NCI-H2196 (cell line): ENCODE data around the gene CYB561D1.
"Not testable (repeated sequence)": the region's sequence is repeated elsewhere in the genome, so short reads cannot be mapped to it uniquely, and the experiment has no call there.

ENCODE experiments used
- DNase-seq: peaks from one replicate; lab custom pipeline; 2025; ENCODE audit not compliant: unreplicated experiment; lab: John Stamatoyannopoulos, UW

CYB561D1 gene

GRCh38 chr1:109493805-109494539 lies at the start of gene CYB561D1:
TSS of gene CYB561D1 (plus strand) at chr1:109494094. CDS start at chr1:109494140, 46 bp downstream.
- DNase-seq: peak; percentile 92

GRCh38 chr1:109444346-109444745 lies 49.5 kb upstream of the CYB561D1 start:
- no peak for DNase-seq

- not testable (repeated sequence) for DNase-seq
Measured at GRCh38 chr1:109445949-109446695, 47.8 kb upstream of the CYB561D1 start.

GRCh38 chr1:109447524-109447923 lies 46.4 kb upstream of the CYB561D1 start:
- DNase-seq: no peak

- no peak for DNase-seq
Measured at GRCh38 chr1:109454497-109455133, 39.3 kb upstream of the CYB561D1 start.

- no peak for DNase-seq
Measured at GRCh38 chr1:109457819-109458218, 36.1 kb upstream of the CYB561D1 start.

GRCh38 chr1:109466125-109466451 lies 27.8 kb upstream of the CYB561D1 start:
- no peak for DNase-seq

- DNase-seq: no peak
Measured at GRCh38 chr1:109466452-109467300, 27.2 kb upstream of the CYB561D1 start, which contains the start of gene SYPL2. TSS of gene SYPL2 (plus strand) at chr1:109466546. CDS start at chr1:109466844, 298 bp downstream.

- no peak for DNase-seq
Measured at GRCh38 chr1:109467301-109467777, 26.6 kb upstream of the CYB561D1 start.

GRCh38 chr1:109468061-109468460 lies 25.8 kb upstream of the CYB561D1 start:
- DNase-seq: no peak

GRCh38 chr1:109468903-109469302 lies 25.0 kb upstream of the CYB561D1 start:
- no peak for DNase-seq

GRCh38 chr1:109470245-109470644 lies 23.6 kb upstream of the CYB561D1 start:
- DNase-seq: no peak

- no peak for DNase-seq
Measured at GRCh38 chr1:109472779-109473178, 21.1 kb upstream of the CYB561D1 start.

- DNase-seq: not testable (repeated sequence)
Measured at GRCh38 chr1:109473284-109474057, 20.4 kb upstream of the CYB561D1 start.

- no peak for DNase-seq
Measured at GRCh38 chr1:109474697-109475096, 19.2 kb upstream of the CYB561D1 start.

- DNase-seq: no peak
Measured at GRCh38 chr1:109475261-109475660, 18.6 kb upstream of the CYB561D1 start.

GRCh38 chr1:109476825-109477224 lies 17.1 kb upstream of the CYB561D1 start:
- DNase-seq: no peak

- DNase-seq: no peak
Measured at GRCh38 chr1:109477821-109478220, 16.1 kb upstream of the CYB561D1 start.

GRCh38 chr1:109478806-109479205 lies 15.1 kb upstream of the CYB561D1 start:
- DNase-seq: no peak

GRCh38 chr1:109479311-109479710 lies 14.6 kb upstream of the CYB561D1 start:
- DNase-seq: no peak
